ENCODE results near the gene INSYN2B.

The INSYN2B gene

DNA sequence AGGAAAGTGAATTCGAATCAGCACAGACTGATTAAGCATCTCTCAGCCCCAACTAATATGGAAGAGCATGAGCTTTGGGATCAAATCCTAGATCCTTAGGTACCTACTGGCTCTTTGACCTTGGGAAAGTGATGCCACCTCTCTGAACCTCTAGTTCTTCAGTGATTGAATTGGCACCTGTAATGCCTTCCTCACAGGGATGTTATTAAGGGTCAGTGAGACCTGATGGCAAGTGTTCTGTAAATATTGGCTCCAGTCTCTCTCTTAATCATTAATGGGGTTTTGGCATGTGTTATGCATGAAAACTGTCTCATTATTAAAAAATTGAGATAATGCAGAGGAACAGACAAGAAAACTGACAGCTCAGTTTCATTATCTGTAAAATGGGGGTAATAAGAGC lies 115.8 kb downstream of the INSYN2B start:
- TF ChIP-seq, protein P1, sequence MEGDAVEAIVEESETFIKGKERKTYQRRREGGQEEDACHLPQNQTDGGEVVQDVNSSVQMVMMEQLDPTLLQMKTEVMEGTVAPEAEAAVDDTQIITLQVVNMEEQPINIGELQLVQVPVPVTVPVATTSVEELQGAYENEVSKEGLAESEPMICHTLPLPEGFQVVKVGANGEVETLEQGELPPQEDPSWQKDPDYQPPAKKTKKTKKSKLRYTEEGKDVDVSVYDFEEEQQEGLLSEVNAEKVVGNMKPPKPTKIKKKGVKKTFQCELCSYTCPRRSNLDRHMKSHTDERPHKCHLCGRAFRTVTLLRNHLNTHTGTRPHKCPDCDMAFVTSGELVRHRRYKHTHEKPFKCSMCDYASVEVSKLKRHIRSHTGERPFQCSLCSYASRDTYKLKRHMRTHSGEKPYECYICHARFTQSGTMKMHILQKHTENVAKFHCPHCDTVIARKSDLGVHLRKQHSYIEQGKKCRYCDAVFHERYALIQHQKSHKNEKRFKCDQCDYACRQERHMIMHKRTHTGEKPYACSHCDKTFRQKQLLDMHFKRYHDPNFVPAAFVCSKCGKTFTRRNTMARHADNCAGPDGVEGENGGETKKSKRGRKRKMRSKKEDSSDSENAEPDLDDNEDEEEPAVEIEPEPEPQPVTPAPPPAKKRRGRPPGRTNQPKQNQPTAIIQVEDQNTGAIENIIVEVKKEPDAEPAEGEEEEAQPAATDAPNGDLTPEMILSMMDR (IDR thresholded peaks at IDR 0.05; ENCODE audit: extremely low read depth, insufficient read depth, missing control alignments): no peak
- in situ Hi-C loops (cut with MboI; ENCODE audit: low pct_unique_long_range_greater_than_20kb, low sequenced_read_pairs, unreplicated experiment): no loop called here
- DNase-seq (ENCODE audit: low spot score): no peak

DNA sequence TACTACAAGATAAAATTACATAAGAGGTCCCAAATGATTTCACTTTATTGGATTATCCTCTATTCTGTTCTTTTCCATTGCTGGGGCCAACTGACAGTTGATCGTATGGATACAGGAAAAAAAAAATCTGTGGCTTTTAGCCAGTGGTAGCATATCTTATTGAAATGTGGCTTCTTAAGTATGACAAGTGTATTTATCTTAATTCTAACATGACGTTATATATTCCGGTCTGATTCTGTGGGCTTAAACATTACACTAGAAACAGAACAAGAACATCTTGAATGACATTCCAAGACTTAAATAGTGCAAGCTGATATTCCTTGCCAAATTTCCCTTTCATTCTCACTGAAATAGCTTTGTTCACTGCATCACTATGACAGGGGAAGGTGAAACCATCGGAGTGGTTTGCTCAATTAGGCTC lies 117.9 kb downstream of the INSYN2B start:
- no peak for DNase-seq (ENCODE audit: low spot score)
- TF ChIP-seq, protein P1 (IDR thresholded peaks at IDR 0.05; ENCODE audit: extremely low read depth, insufficient read depth, missing control alignments): no peak
- in situ Hi-C loops (cut with MboI; ENCODE audit: low pct_unique_long_range_greater_than_20kb, low sequenced_read_pairs, unreplicated experiment): no loop called here

DNA sequence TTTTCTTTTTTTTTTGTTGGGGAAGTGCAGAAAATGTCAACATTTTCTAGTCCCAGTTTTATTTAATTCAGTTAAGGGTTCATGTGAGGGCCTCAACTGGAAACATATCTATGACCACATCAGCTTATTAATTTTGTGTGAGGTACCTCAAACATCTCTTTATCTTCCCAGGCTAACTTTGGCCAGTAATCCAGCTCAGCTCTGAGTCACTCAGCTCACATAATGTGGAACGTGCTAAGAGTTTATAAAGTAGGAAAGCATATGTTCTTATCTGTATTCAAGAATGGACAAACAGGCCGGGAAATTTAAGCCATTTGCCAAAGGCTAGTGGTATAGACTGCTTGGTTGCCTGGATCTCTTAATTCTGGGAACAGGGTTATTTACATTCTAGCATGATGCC lies 118.4 kb downstream of the INSYN2B start:
- TF ChIP-seq, protein P1 (IDR thresholded peaks at IDR 0.05; ENCODE audit: extremely low read depth, insufficient read depth, missing control alignments): no peak
- in situ Hi-C loops (cut with MboI; ENCODE audit: low pct_unique_long_range_greater_than_20kb, low sequenced_read_pairs, unreplicated experiment): no loop called here
- DNase-seq (ENCODE audit: low spot score): no peak

DNA sequence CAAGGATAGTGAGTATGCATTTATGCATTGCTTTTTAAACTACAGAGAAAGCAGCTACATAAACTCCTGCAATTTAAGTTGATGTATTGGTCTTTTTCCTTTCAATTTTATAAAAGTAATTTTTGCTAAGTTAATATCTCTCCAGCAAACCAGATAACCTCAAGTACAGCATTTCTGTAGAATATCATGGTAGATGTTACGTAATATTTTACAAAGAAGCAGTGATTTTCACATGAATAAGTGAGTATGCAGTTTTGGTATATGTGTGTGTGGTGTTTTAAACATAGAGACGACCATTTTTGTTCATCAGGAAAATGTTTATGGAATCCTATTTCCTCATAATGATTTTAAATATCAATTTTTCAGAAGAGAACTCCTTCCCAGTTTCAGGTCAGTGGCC lies 118.9 kb downstream of the INSYN2B start:
- in situ Hi-C loops (cut with MboI; ENCODE audit: low pct_unique_long_range_greater_than_20kb, low sequenced_read_pairs, unreplicated experiment): no loop called here
- DNase-seq (ENCODE audit: low spot score): no peak
- TF ChIP-seq, protein P1 (IDR thresholded peaks at IDR 0.05; ENCODE audit: extremely low read depth, insufficient read depth, missing control alignments): no peak

DNA sequence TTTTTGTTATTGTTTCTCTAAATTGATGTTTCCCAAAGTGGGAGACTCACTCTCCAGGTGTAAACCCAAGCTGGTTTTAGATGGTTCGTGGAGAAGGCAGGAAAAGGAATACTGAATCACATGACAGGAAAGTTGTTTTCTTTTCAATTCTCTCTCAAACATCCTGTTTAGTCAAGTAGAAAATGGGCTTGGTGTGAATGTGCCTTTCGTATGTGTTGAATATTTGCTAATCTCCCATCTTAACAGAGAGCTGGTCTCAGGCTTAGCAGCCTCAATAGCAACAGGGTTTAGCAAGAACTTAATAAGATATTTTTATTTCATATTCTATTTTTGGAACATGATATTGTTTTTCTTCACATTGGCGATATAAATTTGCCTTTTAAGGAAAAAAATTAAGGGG lies 119.7 kb downstream of the INSYN2B start:
- no peak for DNase-seq (ENCODE audit: low spot score)
- in situ Hi-C loops (cut with MboI; ENCODE audit: low pct_unique_long_range_greater_than_20kb, low sequenced_read_pairs, unreplicated experiment): no loop called here
- TF ChIP-seq, protein P1 (IDR thresholded peaks at IDR 0.05; ENCODE audit: extremely low read depth, insufficient read depth, missing control alignments): no peak

DNA sequence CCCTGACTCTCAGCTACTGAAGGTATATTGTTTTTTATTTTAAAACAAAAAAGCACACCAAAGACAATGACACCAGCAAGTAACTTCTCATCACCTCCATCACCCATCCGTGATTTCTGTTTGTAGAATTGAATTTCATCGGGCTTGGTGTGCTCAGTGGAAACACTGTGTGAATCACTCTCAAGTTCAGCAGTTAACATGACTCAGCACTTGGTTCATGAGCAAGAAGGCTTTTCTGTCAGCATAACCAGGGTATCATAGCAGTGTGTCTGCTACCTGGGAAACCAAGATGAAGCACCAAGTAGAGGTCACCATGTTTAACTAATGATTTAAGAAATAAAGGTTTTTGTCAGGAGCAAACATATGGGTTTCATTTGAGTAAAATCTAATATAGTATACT lies 123.7 kb downstream of the INSYN2B start:
- in situ Hi-C loops (cut with MboI; ENCODE audit: low pct_unique_long_range_greater_than_20kb, low sequenced_read_pairs, unreplicated experiment): no loop called here
- TF ChIP-seq, protein P1 (IDR thresholded peaks at IDR 0.05; ENCODE audit: extremely low read depth, insufficient read depth, missing control alignments): no peak
- DNase-seq (ENCODE audit: low spot score): no peak

DNA sequence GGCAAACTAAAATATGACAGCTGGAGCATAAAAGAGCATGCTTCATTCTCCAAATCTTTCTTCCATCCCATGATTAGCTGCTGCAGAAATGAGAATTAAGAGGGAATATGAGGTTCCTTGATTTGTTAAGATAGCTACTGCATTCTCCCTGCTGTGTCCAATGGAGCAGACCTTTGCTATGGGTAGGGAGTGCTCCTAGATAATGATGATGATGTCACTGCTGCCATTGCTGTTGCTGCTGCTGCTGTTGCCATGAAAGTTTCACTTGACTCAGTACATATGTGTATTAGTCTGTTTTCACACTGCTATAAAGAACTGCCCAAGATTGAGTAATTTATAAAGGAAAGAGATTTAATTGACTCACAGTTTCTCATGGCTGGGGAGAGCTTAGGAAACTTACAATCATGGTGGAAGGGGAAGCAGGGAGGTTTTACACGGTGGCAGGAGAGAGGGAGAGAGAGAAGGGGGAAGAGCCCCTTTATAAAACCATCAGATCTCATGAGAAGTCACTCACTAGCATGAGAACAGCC lies 128.9 kb downstream of the INSYN2B start:
- TF ChIP-seq, protein P1 (IDR thresholded peaks at IDR 0.05; ENCODE audit: extremely low read depth, insufficient read depth, missing control alignments): no peak
- in situ Hi-C loops (cut with MboI; ENCODE audit: low pct_unique_long_range_greater_than_20kb, low sequenced_read_pairs, unreplicated experiment): no loop called here
- no peak for DNase-seq (ENCODE audit: low spot score)

Measured in GM13977 (cell line).